Measurements from ENCODE around the gene NRG3.

Gene NRG3

DNA sequence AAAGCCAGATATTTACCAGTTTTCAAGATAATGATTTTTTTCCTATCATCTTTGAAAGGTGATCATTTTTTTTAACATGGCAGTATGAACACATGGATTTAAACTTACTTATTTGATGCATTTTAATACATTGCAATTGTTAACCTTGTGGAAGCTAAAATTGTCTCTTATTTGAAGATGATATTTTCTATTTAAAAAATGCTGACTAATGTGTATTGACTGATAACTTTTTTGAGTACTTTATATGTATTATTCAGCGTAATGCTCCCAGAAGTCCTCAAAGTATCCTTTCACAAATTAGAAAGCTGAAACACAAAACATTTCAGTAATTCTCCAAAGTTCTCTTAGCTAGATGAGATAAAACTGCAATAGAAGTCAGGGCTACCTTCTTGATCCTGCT is 677.3 kb downstream of the NRG3 start:
- Mint-ChIP-seq H3K27me3 (no peaks in the 10 kb centered on the region), H3K27ac (no peak overlapping the region), H3K4me3 (no peak overlapping the region), H3K9me3 (peaks cover 7% of the 10 kb centered on the region), H3K36me3 (no peaks in the 10 kb centered on the region), H3K4me1 (no peaks in the 10 kb centered on the region)
- ATAC-seq (ENCODE audit: low read depth) (no peak), DNase-seq (ENCODE audit: low spot score in 2 of 2) (no peak)

- H3K4me1 Mint-ChIP-seq, result no peaks in the 10 kb centered on the region
- no peak for ATAC-seq (ENCODE audit: low read depth)
- no peaks in the 10 kb centered on the region for H3K27me3 Mint-ChIP-seq
- no peak for DNase-seq (ENCODE audit: low spot score in 2 of 2)
- peaks cover 7% of the 10 kb centered on the region for H3K9me3 Mint-ChIP-seq
- H3K4me3 Mint-ChIP-seq, result no peak overlapping the region
- no peaks in the 10 kb centered on the region for H3K36me3 Mint-ChIP-seq
- no peak overlapping the region for H3K27ac Mint-ChIP-seq
These were observed 679.4 kb downstream of the NRG3 start for GRCh38 chr10:82554381-82554780.

DNA sequence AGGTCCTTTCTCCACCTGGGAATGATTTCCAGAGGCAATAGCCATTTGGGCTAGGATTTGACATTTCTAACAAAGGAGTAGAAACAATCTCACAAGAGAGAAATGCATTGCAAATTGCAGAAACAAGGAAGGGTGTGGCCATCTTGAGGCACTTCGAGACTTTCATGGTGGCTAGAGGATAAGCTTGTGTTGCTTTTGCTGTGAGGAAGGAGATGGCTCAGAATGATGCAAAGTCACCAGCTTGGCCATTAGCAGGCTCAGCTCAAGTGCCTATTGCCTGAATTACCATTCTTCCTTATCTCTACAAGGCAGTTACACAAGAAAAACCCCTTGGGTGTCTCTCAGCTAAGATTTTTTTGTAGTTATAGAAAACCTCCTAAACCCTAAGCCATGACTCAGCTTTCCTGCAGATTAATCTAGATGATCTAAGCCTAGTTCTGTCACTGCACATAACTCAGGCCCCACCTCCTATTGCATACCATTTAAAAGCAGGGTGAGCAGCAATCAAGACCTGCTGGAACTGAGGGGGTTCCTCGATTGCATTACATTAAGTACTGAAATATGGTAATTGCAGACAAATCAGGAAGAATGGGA is 683.1 kb downstream of the NRG3 start:
- Mint-ChIP-seq H3K9me3 (peaks cover 4% of the 10 kb centered on the region), H3K27ac (no peak overlapping the region), H3K4me3 (no peak overlapping the region), H3K4me1 (no peaks in the 10 kb centered on the region), H3K27me3 (no peaks in the 10 kb centered on the region), H3K36me3 (no peaks in the 10 kb centered on the region)
- ATAC-seq (ENCODE audit: low read depth) (no peak), DNase-seq (ENCODE audit: low spot score in 2 of 2) (no peak)

- no peak overlapping the region for H3K27ac Mint-ChIP-seq
- no peak for DNase-seq (ENCODE audit: low spot score in 2 of 2)
- no peak for ATAC-seq (ENCODE audit: low read depth)
- H3K4me3 Mint-ChIP-seq, result no peak overlapping the region
- H3K27me3 Mint-ChIP-seq, result no peaks in the 10 kb centered on the region
- H3K4me1 Mint-ChIP-seq, result no peaks in the 10 kb centered on the region
- peaks cover 2% of the 10 kb centered on the region for H3K9me3 Mint-ChIP-seq
- no peaks in the 10 kb centered on the region for H3K36me3 Mint-ChIP-seq
These were observed 689.6 kb downstream of the NRG3 start for GRCh38 chr10:82564353-82565196.

DNA sequence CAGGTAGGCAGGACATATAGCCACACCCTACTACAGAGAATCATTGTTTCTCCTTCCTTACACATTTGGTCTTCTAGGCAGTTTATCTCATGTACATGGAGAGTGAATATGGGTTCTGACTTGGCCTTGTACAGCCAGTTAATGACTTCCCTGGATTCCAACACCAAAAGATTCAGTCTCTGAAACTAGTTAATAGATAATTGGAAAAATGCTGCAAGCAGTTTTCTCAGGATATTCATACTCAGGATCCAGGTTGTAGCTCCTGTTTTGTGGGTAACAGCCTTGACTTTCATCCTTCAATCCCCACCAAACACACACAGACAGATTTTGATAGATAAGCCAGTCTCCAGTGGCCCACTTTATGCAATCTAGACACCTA is 690.2 kb downstream of the NRG3 start:
- Mint-ChIP-seq H3K4me3 (no peak overlapping the region), H3K36me3 (no peaks in the 10 kb centered on the region), H3K27ac (no peak overlapping the region), H3K9me3 (peaks cover 4% of the 10 kb centered on the region), H3K27me3 (no peaks in the 10 kb centered on the region), H3K4me1 (no peaks in the 10 kb centered on the region)
- ATAC-seq (ENCODE audit: low read depth), result no peak
- no peak for DNase-seq (ENCODE audit: low spot score in 2 of 2)

DNA sequence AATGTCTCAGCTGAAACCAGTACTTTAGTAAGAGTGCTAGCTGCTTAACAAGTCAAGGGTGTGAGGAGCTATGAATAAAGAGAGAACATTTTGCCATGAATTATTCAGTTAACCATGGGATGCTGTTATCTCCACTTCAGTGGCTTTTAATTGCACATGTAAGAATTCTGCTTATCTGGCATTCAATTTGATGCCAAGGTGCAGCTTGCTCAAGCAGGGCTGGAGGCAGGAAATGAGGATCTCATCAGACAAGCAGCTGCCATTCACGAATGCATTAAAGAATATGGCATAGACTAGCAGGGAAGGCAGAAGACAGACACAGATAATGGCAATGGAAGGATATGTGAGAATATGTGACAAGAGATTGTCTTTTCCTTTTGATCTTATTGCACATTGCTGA is 697.8 kb downstream of the NRG3 start:
- Mint-ChIP-seq H3K4me3 (no peak overlapping the region), H3K4me1 (no peaks in the 10 kb centered on the region), H3K27me3 (no peaks in the 10 kb centered on the region), H3K36me3 (no peaks in the 10 kb centered on the region), H3K9me3 (peaks cover 8% of the 10 kb centered on the region), H3K27ac (no peak overlapping the region)
- ATAC-seq (ENCODE audit: low read depth) (no peak), DNase-seq (ENCODE audit: low spot score in 2 of 2) (no peak)

GRCh38 chr10:82574081-82574480 is 699.1 kb downstream of the NRG3 start:
- no peaks in the 10 kb centered on the region for H3K27me3 Mint-ChIP-seq
- no peak overlapping the region for H3K4me3 Mint-ChIP-seq
- no peaks in the 10 kb centered on the region for H3K36me3 Mint-ChIP-seq
- DNase-seq (ENCODE audit: low spot score in 2 of 2), result no peak
- H3K27ac Mint-ChIP-seq, result no peak overlapping the region
- ATAC-seq (ENCODE audit: low read depth), result no peak
- H3K4me1 Mint-ChIP-seq, result no peaks in the 10 kb centered on the region
- peaks cover 8% of the 10 kb centered on the region for H3K9me3 Mint-ChIP-seq

GRCh38 chr10:82575318-82575717 is 700.3 kb downstream of the NRG3 start:
- H3K36me3 Mint-ChIP-seq, result no peaks in the 10 kb centered on the region
- H3K4me3 Mint-ChIP-seq, result no peak overlapping the region
- no peak for DNase-seq (ENCODE audit: low spot score in 2 of 2)
- no peaks in the 10 kb centered on the region for H3K4me1 Mint-ChIP-seq
- H3K27ac Mint-ChIP-seq, result no peak overlapping the region
- no peaks in the 10 kb centered on the region for H3K27me3 Mint-ChIP-seq
- peaks cover 6% of the 10 kb centered on the region for H3K9me3 Mint-ChIP-seq
- no peak for ATAC-seq (ENCODE audit: low read depth)

DNA sequence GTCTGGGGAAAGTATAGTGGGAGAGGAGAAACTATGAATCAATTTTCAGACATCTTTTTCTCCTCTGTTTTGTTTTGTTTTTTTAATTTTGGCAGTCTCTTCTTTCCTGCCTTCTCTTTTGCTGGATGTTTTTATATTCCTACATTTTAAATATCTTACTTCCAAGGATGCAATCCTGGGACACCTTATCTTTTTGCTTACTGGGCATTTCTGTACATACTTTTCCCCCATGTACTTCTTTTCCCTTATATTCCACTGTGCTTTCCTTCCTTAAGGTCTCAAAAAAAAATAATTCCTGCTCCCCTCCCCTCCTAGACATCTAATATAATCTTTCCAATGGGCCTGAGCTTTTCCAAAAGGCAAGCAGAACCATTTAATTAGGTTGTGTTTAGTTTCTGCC is 701.1 kb downstream of the NRG3 start:
- H3K4me1 Mint-ChIP-seq, result no peaks in the 10 kb centered on the region
- ATAC-seq (ENCODE audit: low read depth), result no peak
- no peak for DNase-seq (ENCODE audit: low spot score in 2 of 2)
- no peaks in the 10 kb centered on the region for H3K27me3 Mint-ChIP-seq
- no peak overlapping the region for H3K4me3 Mint-ChIP-seq
- no peaks in the 10 kb centered on the region for H3K36me3 Mint-ChIP-seq
- no peak overlapping the region for H3K27ac Mint-ChIP-seq
- peaks cover 6% of the 10 kb centered on the region for H3K9me3 Mint-ChIP-seq

GRCh38 chr10:82581940-82582339 is 706.9 kb downstream of the NRG3 start:
- DNase-seq (ENCODE audit: low spot score in 2 of 2), result no peak
- Mint-ChIP-seq H3K36me3 (no peaks in the 10 kb centered on the region), H3K4me3 (no peak overlapping the region), H3K4me1 (no peaks in the 10 kb centered on the region), H3K27ac (no peak overlapping the region), H3K9me3 (no peaks in the 10 kb centered on the region), H3K27me3 (no peaks in the 10 kb centered on the region)
- ATAC-seq (ENCODE audit: low read depth), result no peak

GRCh38 chr10:82591421-82591820 is 716.4 kb downstream of the NRG3 start:
- H3K27me3 Mint-ChIP-seq, result no peaks in the 10 kb centered on the region
- H3K4me1 Mint-ChIP-seq, result no peaks in the 10 kb centered on the region
- H3K36me3 Mint-ChIP-seq, result no peaks in the 10 kb centered on the region

GRCh38 chr10:82597840-82598239 is 722.8 kb downstream of the NRG3 start:
- Mint-ChIP-seq H3K4me1 (no peaks in the 10 kb centered on the region), H3K9me3 (peaks cover 2% of the 10 kb centered on the region), H3K4me3 (no peak overlapping the region), H3K27me3 (no peaks in the 10 kb centered on the region), H3K36me3 (no peaks in the 10 kb centered on the region), H3K27ac (no peak overlapping the region)
- DNase-seq (ENCODE audit: low spot score in 2 of 2), result no peak
- ATAC-seq (ENCODE audit: low read depth), result no peak

More at GRCh38 chr10:82591421-82591820, 716.4 kb downstream of the NRG3 start:
- DNase-seq (ENCODE audit: low spot score in 2 of 2), result no peak
- Mint-ChIP-seq H3K27ac (no peak overlapping the region), H3K4me3 (no peak overlapping the region), H3K9me3 (peaks cover 3% of the 10 kb centered on the region)
- ATAC-seq (ENCODE audit: low read depth), result no peak

DNA sequence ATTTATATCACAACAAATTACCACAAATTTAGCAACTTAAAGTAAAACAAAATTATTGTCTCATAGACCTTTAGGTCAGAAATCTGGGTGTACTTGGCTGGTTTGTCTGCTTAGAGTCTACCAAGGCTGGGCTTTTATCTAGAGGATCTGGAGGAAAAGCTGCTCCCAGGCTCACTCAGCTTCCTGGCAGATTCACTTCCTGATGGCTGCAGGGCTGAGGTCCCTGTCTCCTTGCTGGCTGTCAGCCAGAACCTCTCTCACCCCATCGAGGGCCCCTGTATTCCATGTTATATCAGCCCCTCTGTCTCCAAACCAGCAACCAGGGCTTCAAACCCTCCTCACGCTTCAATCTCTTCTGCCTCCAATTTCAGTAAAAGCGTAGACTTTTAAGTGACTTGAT is 734.9 kb downstream of the NRG3 start:
- Mint-ChIP-seq H3K36me3 (no peaks in the 10 kb centered on the region), H3K9me3 (peaks cover 10% of the 10 kb centered on the region), H3K27me3 (no peaks in the 10 kb centered on the region), H3K27ac (no peak overlapping the region), H3K4me1 (no peaks in the 10 kb centered on the region), H3K4me3 (no peak overlapping the region)
- DNase-seq (ENCODE audit: low spot score in 2 of 2) (no peak), ATAC-seq (ENCODE audit: low read depth) (no peak)

GRCh38 chr10:82618007-82618406 is 743.0 kb downstream of the NRG3 start:
- H3K36me3 Mint-ChIP-seq, result no peaks in the 10 kb centered on the region
- DNase-seq (ENCODE audit: low spot score in 2 of 2), result no peak
- no peak for ATAC-seq (ENCODE audit: low read depth)
- no peaks in the 10 kb centered on the region for H3K27me3 Mint-ChIP-seq
- H3K4me1 Mint-ChIP-seq, result no peaks in the 10 kb centered on the region
- H3K9me3 Mint-ChIP-seq, result peaks cover 3% of the 10 kb centered on the region
- H3K27ac Mint-ChIP-seq, result no peak overlapping the region
- H3K4me3 Mint-ChIP-seq, result no peak overlapping the region

- H3K27ac Mint-ChIP-seq, result no peak overlapping the region
- no peak for DNase-seq (ENCODE audit: low spot score in 2 of 2)
- H3K4me1 Mint-ChIP-seq, result no peaks in the 10 kb centered on the region
- H3K27me3 Mint-ChIP-seq, result no peaks in the 10 kb centered on the region
- H3K4me3 Mint-ChIP-seq, result no peak overlapping the region
- peaks cover 4% of the 10 kb centered on the region for H3K9me3 Mint-ChIP-seq
- ATAC-seq (ENCODE audit: low read depth), result no peak
- H3K36me3 Mint-ChIP-seq, result no peaks in the 10 kb centered on the region
These were observed 746.7 kb downstream of the NRG3 start for GRCh38 chr10:82621680-82622079.

Measured in memory B cell (primary cell).